Body of pancreas (tissue), 4 donors: ENCODE results near the gene HDHD5. TPM values are rescaled to one million over a fixed set of nuclear protein-coding genes. Genes with fewer than 3 reads are reported as not detected.

ENCODE experiments used
- ATAC-seq: fragments of 150-250 bp; one replicate; pipeline ENCODE4 v1.9.1; 2016
- DNase-seq, 4 donors: peaks; one replicate each; pipeline ENCODE4 v3.0.0-alpha.2; 2019
- H3K27ac ChIP-seq, 4 donors: fragments of 200-600 bp; sonication (generic); 1 replicate in 3 of 4; 2 replicates in 1 of 4; pipeline versions ENCODE4 v1.5.1 to v1.6.1; 2016 to 2019; ENCODE audit warnings: mild to moderate bottlenecking in 1 of 4, mixed read lengths in 1 of 4, moderate library complexity in 1 of 4
- H3K27me3 ChIP-seq, 2 donors: fragments of 200-600 bp; sonication (generic); one replicate each; pipeline ENCODE4 v1.6.0; 2016; ENCODE audit warnings: mild to moderate bottlenecking in 1 of 2
- H3K36me3 ChIP-seq, 2 donors: fragments of 200-600 bp; sonication (generic); replicated peaks in 1 of 2; 2 replicates each; pipeline ENCODE4 v1.5.1; 2016; ENCODE audit warnings: low read depth in 2 of 2; ENCODE audit not compliant: insufficient read depth in 1 of 2
- H3K4me1 ChIP-seq: fragments of 200-600 bp; sonication (generic); one replicate; pipeline ENCODE4 v1.6.0; 2016
- H3K4me3 ChIP-seq, 2 donors: fragments of 200-600 bp; sonication (generic); 1 replicate in 1 of 2; 2 replicates in 1 of 2; pipeline ENCODE4 v1.5.1; 2016 to 2019
- H3K9me3 ChIP-seq, 3 donors: fragments of 200-600 bp; sonication (generic); 1 replicate in 2 of 3; 2 replicates in 1 of 3; pipeline ENCODE4 v1.5.1; 2016
- CTCF ChIP-seq, 7 experiments: fragments of 450-650 bp in 4 of 7; fragments of 200-600 bp in 3 of 7; sonication (generic) in 3 of 7; IDR thresholded peaks; one replicate each; pipeline ENCODE4 v1.5.1; 2016 to 2019; ENCODE audit warnings: antibody characterized with exemption in 7 of 7
- POLR2A ChIP-seq, 3 donors: fragments of 450-650 bp; IDR thresholded peaks; one replicate each; pipeline ENCODE4 v1.6.1; 2016; ENCODE audit warnings: antibody characterized with exemption in 3 of 3, mild to moderate bottlenecking in 2 of 3
- WGBS, 2 donors: methylation state at CpG; one replicate each; pipeline ENCODE4 v1.1.5; 2017; 5-methylcytosine and 5-hydroxymethylcytosine counted together
- intact Hi-C: fragments of 100-400 bp; cut with DNase I; formaldehyde crosslinking; loops from one replicate; pipeline ENCODE4 v1.15.1; 2023
- total RNA-seq, 2 donors: library from RNA; depleted of rRNA; stranded (reverse); fragments of >200 nt; gene quantifications; one replicate each; pipeline ENCODE4 v1.1.0, GENCODE V29; 2016

Gene HDHD5
- total RNA-seq, 2 donors from 2014 or later, result 22.1 to 28.7 TPM

DNA sequence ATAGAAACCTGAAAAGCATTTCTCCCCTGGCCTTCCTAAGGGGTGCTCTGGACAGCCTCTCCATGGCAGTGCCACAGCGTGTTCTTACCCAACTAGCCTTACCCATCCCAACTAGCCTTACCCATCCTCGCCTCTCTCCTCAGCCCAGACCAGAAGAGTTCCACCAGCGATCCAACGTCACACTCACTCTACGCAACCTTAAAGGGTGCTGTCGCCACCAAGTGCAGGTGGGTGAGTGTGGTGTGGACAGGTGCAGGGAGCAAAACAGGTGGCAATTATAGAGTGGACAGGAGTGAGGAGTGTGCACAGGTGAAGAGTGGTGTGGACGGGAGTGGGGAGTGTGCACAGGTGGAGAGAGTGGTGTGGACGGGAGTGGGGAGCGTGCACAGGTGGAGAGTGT, 55.7 kb downstream of the HDHD5 start:
- ATAC-seq, result no peak
- 91 to 94% methylated on average over 9 of the region's 9 CpGs for WGBS, 2 donors
- peaks cover 22 to 32% of the 10 kb centered on the region in 2 donors for H3K36me3 ChIP-seq

DNA sequence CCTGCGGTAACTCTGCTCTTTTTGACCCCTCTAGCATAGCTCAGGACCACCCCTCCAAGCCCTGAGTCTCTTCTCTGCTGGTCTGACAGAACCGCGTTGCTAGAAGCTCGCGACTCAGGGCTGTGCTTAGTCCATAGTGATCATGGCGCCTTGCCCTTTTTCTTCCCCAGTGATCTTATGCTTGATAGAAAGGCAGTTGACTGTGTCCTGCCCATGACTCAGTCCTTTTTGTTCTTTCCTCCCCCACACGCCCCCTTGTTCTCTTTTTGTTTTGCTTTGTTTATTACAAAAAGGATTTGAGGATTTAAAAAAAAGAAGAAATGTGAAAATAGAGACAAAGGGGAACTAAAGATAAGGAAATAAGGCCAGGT, 56.8 kb downstream of the HDHD5 start:
- Histone ChIP-seq H3K27ac (no peak overlapping the region), H3K4me1 (no peaks in the 10 kb centered on the region), H3K27me3 (no peaks in the 10 kb centered on the region), H3K4me3 (no peak overlapping the region), H3K36me3 (peaks cover 19 to 32% of the 10 kb centered on the region in 2 donors), H3K9me3 (no peaks in the 10 kb centered on the region)
- TF ChIP-seq POLR2A (IDR thresholded peaks at IDR 0.05), result no peak
- no peak for TF ChIP-seq CTCF (IDR thresholded peaks at IDR 0.05)
- WGBS, 2 donors, result 86 to 93% methylated on average over 7 of the region's 7 CpGs
- ATAC-seq (no peak), DNase-seq (no peak)
- intact Hi-C loops, result no loop called here

More for the DNA sequence above, 55.7 kb downstream of the HDHD5 start:
- no peaks in the 10 kb centered on the region for H3K27me3 ChIP-seq
- no peak overlapping the region for H3K27ac ChIP-seq
- intact Hi-C loops, result no loop called here
- H3K4me3 ChIP-seq, result no peak overlapping the region
- no peaks in the 10 kb centered on the region for H3K4me1 ChIP-seq
- TF ChIP-seq POLR2A (IDR thresholded peaks at IDR 0.05) (no peak), CTCF (IDR thresholded peaks at IDR 0.05) (no peak)
- no peaks in the 10 kb centered on the region for H3K9me3 ChIP-seq
- DNase-seq, result no peak

GRCh38 chr22:17101475-17102296, 57.4 kb downstream of the HDHD5 start:
- H3K4me3 ChIP-seq, result no peak overlapping the region
- WGBS, 2 donors, result 91 to 93% methylated on average over 9 to 14 of the region's 14 CpGs
- ATAC-seq (no peak), DNase-seq (no peak)
- H3K27me3 ChIP-seq, result no peaks in the 10 kb centered on the region
- H3K36me3 ChIP-seq, result peaks cover 19 to 32% of the 10 kb centered on the region in 2 donors
- H3K27ac ChIP-seq, result no peak overlapping the region
- no peaks in the 10 kb centered on the region for H3K9me3 ChIP-seq
- H3K4me1 ChIP-seq, result no peaks in the 10 kb centered on the region
- TF ChIP-seq CTCF (IDR thresholded peaks at IDR 0.05), result no peak
- intact Hi-C loops, result no loop called here

DNA sequence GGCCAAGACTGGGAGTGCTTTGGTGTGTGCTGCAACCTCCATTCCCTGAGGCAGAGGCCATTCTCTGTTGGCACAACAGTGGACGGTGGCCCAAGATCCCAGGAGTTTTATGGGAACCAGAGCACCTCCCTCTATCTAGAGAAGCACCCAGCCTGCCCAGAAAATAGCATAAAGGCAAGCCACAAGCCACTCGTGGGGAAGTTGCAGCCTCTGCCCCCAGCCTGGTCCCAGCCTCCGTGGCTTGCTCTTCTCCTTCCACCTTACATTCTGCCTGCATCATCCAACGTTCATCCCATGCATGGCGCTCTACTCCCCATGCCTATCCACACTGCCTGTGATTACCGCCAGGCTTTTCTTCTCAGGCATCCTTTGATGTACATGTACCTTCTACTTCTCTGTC, 58.5 kb downstream of the HDHD5 start:
- intact Hi-C loops, result no loop called here
- WGBS, 2 donors, result 67 to 79% methylated on average over 6 of the region's 6 CpGs
- Histone ChIP-seq H3K4me3 (no peak overlapping the region), H3K27me3 (no peaks in the 10 kb centered on the region), H3K27ac (no peak overlapping the region), H3K36me3 (peaks cover 19 to 30% of the 10 kb centered on the region in 2 donors), H3K4me1 (no peaks in the 10 kb centered on the region), H3K9me3 (no peaks in the 10 kb centered on the region)
- ATAC-seq (no peak), DNase-seq (no peak)
- TF ChIP-seq CTCF (IDR thresholded peaks at IDR 0.05), result no peak
- no peak for TF ChIP-seq POLR2A (IDR thresholded peaks at IDR 0.05)

DNA sequence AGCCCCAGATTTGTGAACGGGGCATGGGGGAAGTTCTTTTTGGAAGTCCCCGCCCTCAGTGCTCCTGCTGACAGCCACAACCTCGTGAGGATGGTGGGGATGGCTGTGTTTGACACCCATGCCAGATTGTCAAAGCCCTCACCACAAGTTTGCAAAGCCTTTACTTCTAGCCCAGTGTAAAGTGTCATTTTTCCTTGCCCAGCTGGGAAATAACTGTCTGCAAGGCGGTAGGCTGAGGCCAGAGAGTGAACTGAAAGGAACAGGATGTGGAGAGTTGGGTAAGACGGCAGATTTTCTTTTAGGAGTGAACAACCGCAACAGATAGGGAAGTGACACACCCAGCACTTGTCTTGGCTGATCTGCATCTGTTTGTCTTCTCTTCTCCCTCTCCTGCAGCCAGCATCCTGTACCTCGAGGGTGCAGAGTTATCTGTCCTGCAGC, 60.7 kb downstream of the HDHD5 start:
- no peaks in the 10 kb centered on the region for H3K27me3 ChIP-seq
- H3K9me3 ChIP-seq, result no peaks in the 10 kb centered on the region
- ATAC-seq (no peak), DNase-seq (peak in 1 of 4 donors; percentile 57)
- H3K27ac ChIP-seq, result no peak overlapping the region
- 65 to 71% methylated on average over 7 of the region's 7 CpGs for WGBS, 2 donors
- H3K4me1 ChIP-seq, result peaks cover 1% of the 10 kb centered on the region
- no peak overlapping the region for H3K4me3 ChIP-seq
- intact Hi-C loops, result no loop called here
- H3K36me3 ChIP-seq, result peaks cover 18 to 25% of the 10 kb centered on the region in 2 donors
- TF ChIP-seq POLR2A (IDR thresholded peaks at IDR 0.05) (no peak), CTCF (IDR thresholded peaks at IDR 0.05) (no peak)
